Astrocyte (in vitro differentiated cells and primary cell): ENCODE data around the gene RIMS4. TPM values are rescaled to one million over a fixed set of nuclear protein-coding genes. Genes with fewer than 3 reads are reported as not detected.

Experiments
- DNase-seq: peaks from one replicate; pipeline ENCODE4 v3.0.0-alpha.2; 2010; ENCODE audit warnings: low read depth
- FAIRE-seq: peaks from 2 replicates; lab custom pipeline; 2011; peaks lifted over from hg19 to GRCh38; lab: Jason Lieb, UNC
- H2AFZ ChIP-seq: 2 replicates; pipeline ENCODE4 v1.6.0; 2012; ENCODE audit warnings: low read depth, low read length, inconsistent platforms
- H3K27ac ChIP-seq: 2 replicates; pipeline ENCODE4 v1.5.1; 2011; ENCODE audit warnings: low read depth, low read length, inconsistent platforms
- H3K27me3 ChIP-seq: 2 replicates; pipeline ENCODE4 v1.6.0; 2011; ENCODE audit warnings: low read length, inconsistent platforms; ENCODE audit not compliant: insufficient read depth
- H3K36me3 ChIP-seq: 2 replicates; pipeline ENCODE4 v1.5.1; 2011; ENCODE audit warnings: low read length, inconsistent platforms; ENCODE audit not compliant: insufficient read depth
- H3K4me1 ChIP-seq: 2 replicates; pipeline ENCODE4 v1.5.1; 2011; ENCODE audit warnings: low read length, inconsistent platforms; ENCODE audit not compliant: insufficient read depth
- H3K4me2 ChIP-seq: 2 replicates; pipeline ENCODE4 v1.6.0; 2012; ENCODE audit warnings: low read length, inconsistent platforms
- H3K4me3 ChIP-seq: 2 replicates; pipeline ENCODE4 v1.5.1; 2011; ENCODE audit warnings: low read depth, mild to moderate bottlenecking, low read length, inconsistent platforms; ENCODE audit not compliant: insufficient read depth
- H3K79me2 ChIP-seq: 2 replicates; pipeline ENCODE4 v1.6.0; 2012; ENCODE audit warnings: mild to moderate bottlenecking, low read length, inconsistent platforms; ENCODE audit not compliant: insufficient read depth
- H3K9ac ChIP-seq: 2 replicates; pipeline ENCODE4 v1.6.0; 2012; ENCODE audit warnings: mild to moderate bottlenecking, low read length, inconsistent platforms
- H3K9me3 ChIP-seq: 2 replicates; pipeline ENCODE4 v1.5.1; 2012; ENCODE audit warnings: low read depth, mild to moderate bottlenecking, low read length, inconsistent platforms; ENCODE audit not compliant: insufficient read depth
- H4K20me1 ChIP-seq: 2 replicates; pipeline ENCODE4 v1.6.0; 2012; ENCODE audit warnings: low read length, inconsistent platforms; ENCODE audit not compliant: insufficient read depth
- H3K27ac Mint-ChIP-seq: one replicate; pipeline ENCODE4 v1.8.0; 2021; ENCODE audit warnings: mild to moderate bottlenecking, mixed read lengths; ENCODE audit not compliant: unreplicated experiment
- H3K27me3 Mint-ChIP-seq: one replicate; pipeline ENCODE4 v1.8.0; 2021; ENCODE audit warnings: low read depth, mixed read lengths; ENCODE audit not compliant: unreplicated experiment
- H3K36me3 Mint-ChIP-seq: one replicate; pipeline ENCODE4 v1.8.0; 2021; ENCODE audit warnings: low read depth, mixed read lengths; ENCODE audit not compliant: unreplicated experiment
- H3K4me1 Mint-ChIP-seq: one replicate; pipeline ENCODE4 v1.8.0; 2021; ENCODE audit warnings: low read depth, mixed read lengths; ENCODE audit not compliant: unreplicated experiment
- H3K4me3 Mint-ChIP-seq: one replicate; pipeline ENCODE4 v1.8.0; 2021; ENCODE audit warnings: mild to moderate bottlenecking, moderate library complexity, mixed read lengths; ENCODE audit not compliant: unreplicated experiment
- H3K9me3 Mint-ChIP-seq: one replicate; pipeline ENCODE4 v1.8.0; 2021; ENCODE audit warnings: mild to moderate bottlenecking, mixed read lengths; ENCODE audit not compliant: unreplicated experiment
- EZH2 ChIP-seq: IDR thresholded peaks from 2 replicates; pipeline ENCODE4 v1.6.1; 2012; ENCODE audit warnings: mild to moderate bottlenecking, low read length, inconsistent platforms; ENCODE audit not compliant: insufficient read depth
- total RNA-seq: library from RNA; stranded (reverse); gene quantifications from 2 replicates; pipeline ENCODE4 v1.2.1, GENCODE V29; 2021
- TF ChIP-seq, protein P1 (sequence below): IDR thresholded peaks from 2 replicates; pipeline ENCODE4 v1.5.1; 2011; ENCODE audit warnings: low read depth, mild to moderate bottlenecking, inconsistent platforms, low read length, moderate library complexity; ENCODE audit not compliant: insufficient read depth

The RIMS4 gene
- total RNA-seq, 1 donor from 2014 or later: 0.48 TPM

DNA sequence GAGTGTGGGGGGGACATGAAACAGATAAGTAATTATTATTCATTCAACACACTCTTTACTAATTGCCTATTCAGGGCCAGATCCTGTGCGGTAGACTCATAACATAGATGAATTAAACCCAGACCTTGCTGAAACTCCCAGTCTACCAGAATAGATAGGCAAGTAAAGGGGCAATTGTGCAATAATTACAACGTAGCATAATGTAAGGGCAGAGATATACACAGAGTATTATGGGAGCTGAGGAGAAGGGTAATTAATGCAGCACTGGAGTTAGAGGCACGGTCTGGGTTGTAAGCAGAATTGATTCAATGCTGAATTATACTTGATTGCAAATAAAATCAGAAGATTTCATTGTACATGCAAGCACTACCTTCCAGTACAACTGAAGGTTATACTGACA, 29.2 kb downstream of the RIMS4 start:
- Histone ChIP-seq H3K4me1 (no peaks in the 10 kb centered on the region), H3K4me3 (no peak overlapping the region), H3K36me3 (no peaks in the 10 kb centered on the region), H3K27me3 (peaks cover 3% of the 10 kb centered on the region), H3K9ac (no peak overlapping the region), H2AFZ (no peak overlapping the region), H3K4me2 (no peak overlapping the region), H3K27ac (no peak overlapping the region), H3K9me3 (no peaks in the 10 kb centered on the region), H4K20me1 (no peaks in the 10 kb centered on the region), H3K79me2 (no peaks in the 10 kb centered on the region)
- Mint-ChIP-seq H3K9me3 (no peaks in the 10 kb centered on the region), H3K36me3 (no peaks in the 10 kb centered on the region), H3K27me3 (peaks cover 25% of the 10 kb centered on the region), H3K27ac (no peak overlapping the region), H3K4me3 (no peak overlapping the region), H3K4me1 (no peaks in the 10 kb centered on the region)
- no peak for FAIRE-seq
- TF ChIP-seq EZH2: no peak
- no peak for DNase-seq

DNA sequence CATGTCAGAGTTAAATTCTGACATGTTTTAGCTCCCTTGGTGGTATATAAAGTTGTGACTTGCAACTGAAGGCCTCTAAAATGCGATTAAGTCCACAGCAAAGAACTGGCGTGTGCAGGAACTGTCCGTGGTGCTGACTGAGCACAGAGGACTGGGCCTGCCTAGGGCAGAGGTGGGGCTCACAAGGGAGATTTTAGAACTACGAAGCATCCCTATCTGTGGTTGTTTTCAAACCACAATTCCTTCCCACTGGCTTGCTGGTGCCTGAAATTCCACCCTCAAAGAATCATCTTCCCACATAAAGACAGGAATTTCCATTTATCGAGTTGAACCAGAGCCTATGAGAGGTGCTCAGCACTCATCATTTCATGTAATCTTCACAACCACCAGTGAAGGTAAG, 30.1 kb downstream of the RIMS4 start:
- H3K27ac Mint-ChIP-seq: no peak overlapping the region
- Histone ChIP-seq H3K4me2 (no peak overlapping the region), H3K27ac (no peak overlapping the region), H3K79me2 (no peaks in the 10 kb centered on the region), H4K20me1 (no peaks in the 10 kb centered on the region), H3K9me3 (no peaks in the 10 kb centered on the region), H3K4me3 (no peak overlapping the region), H3K27me3 (peaks cover 3% of the 10 kb centered on the region), H3K9ac (no peak overlapping the region), H2AFZ (no peak overlapping the region), H3K36me3 (no peaks in the 10 kb centered on the region), H3K4me1 (no peaks in the 10 kb centered on the region)
- TF ChIP-seq EZH2: no peak
- TF ChIP-seq, protein P1, sequence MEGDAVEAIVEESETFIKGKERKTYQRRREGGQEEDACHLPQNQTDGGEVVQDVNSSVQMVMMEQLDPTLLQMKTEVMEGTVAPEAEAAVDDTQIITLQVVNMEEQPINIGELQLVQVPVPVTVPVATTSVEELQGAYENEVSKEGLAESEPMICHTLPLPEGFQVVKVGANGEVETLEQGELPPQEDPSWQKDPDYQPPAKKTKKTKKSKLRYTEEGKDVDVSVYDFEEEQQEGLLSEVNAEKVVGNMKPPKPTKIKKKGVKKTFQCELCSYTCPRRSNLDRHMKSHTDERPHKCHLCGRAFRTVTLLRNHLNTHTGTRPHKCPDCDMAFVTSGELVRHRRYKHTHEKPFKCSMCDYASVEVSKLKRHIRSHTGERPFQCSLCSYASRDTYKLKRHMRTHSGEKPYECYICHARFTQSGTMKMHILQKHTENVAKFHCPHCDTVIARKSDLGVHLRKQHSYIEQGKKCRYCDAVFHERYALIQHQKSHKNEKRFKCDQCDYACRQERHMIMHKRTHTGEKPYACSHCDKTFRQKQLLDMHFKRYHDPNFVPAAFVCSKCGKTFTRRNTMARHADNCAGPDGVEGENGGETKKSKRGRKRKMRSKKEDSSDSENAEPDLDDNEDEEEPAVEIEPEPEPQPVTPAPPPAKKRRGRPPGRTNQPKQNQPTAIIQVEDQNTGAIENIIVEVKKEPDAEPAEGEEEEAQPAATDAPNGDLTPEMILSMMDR: no peak
- no peak overlapping the region for H3K4me3 Mint-ChIP-seq
- FAIRE-seq: no peak
- peak; percentile 35 for DNase-seq
- H3K4me1 Mint-ChIP-seq: no peaks in the 10 kb centered on the region
- H3K9me3 Mint-ChIP-seq: no peaks in the 10 kb centered on the region
- peaks cover 24% of the 10 kb centered on the region for H3K27me3 Mint-ChIP-seq
- H3K36me3 Mint-ChIP-seq: no peaks in the 10 kb centered on the region

DNA sequence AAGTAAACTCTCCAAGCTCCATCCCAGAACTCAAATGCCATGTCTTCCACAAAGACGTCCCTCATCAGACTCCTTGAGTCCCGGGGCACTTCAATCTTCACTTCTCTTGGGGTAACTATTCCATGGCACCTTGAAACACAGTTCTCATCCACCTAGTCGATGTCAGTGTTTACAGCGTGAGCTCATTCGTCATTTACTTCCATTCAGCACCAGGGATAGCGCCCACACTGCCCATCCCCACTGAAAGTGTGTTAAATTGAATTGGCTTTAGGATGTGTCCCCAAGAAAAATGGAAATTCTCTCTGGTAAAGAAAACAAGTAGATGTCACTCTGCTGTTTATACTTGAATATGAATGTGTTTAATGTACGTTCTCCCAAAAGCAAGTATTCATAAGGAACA, 33.4 kb downstream of the RIMS4 start:
- Histone ChIP-seq H4K20me1 (no peaks in the 10 kb centered on the region), H2AFZ (no peak overlapping the region), H3K4me3 (no peak overlapping the region), H3K4me2 (no peak overlapping the region), H3K4me1 (no peaks in the 10 kb centered on the region), H3K9me3 (no peaks in the 10 kb centered on the region), H3K27ac (no peak overlapping the region), H3K9ac (no peak overlapping the region), H3K79me2 (no peaks in the 10 kb centered on the region), H3K36me3 (no peaks in the 10 kb centered on the region), H3K27me3 (peaks cover 5% of the 10 kb centered on the region)
- H3K27me3 Mint-ChIP-seq: peaks cover 14% of the 10 kb centered on the region
- H3K4me3 Mint-ChIP-seq: no peak overlapping the region
- peak; percentile 17 for DNase-seq
- H3K27ac Mint-ChIP-seq: no peak overlapping the region
- no peak for FAIRE-seq
- no peak for TF ChIP-seq EZH2
- TF ChIP-seq, protein P1: no peak
- H3K4me1 Mint-ChIP-seq: no peaks in the 10 kb centered on the region
- H3K36me3 Mint-ChIP-seq: no peaks in the 10 kb centered on the region
- H3K9me3 Mint-ChIP-seq: no peaks in the 10 kb centered on the region
